Measurements from ENCODE around the gene LIN28A.

LIN28A gene

DNA sequence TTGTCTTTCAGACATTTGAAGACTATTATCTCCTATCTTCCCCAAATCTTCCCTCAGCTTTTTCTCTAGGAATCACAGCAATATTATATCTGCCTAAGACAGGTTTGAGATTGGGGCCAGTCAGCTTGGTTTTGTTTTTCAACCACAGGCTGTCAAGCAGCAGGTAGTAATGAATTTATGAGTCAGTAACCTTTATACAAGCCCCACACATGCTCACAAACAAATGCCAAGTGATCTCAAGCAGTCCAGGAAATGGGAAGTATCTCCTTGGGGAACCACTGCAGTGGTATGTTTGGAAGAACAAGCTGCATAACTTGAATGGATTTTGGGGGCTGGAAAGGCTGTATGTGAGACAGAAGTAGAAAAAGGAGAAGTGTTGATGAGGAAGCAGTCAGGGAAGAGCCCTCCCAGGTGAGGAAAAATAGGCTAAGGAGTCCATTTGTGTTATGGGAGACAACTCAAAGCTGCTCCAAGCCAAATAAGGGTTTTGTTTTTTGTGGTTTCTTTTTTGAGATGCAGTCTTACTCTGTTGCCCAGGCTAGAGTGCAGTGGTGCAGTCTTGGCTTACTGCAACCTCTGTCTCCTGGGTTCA is 23.6 kb downstream of the LIN28A start:
- H3K4me3 ChIP-seq (ENCODE audit: extremely low read depth, insufficient read depth, low read length, poor library complexity, severe bottlenecking) = no peak overlapping the region
- H3K36me3 ChIP-seq (ENCODE audit: control insufficient read depth, insufficient read depth, low read length) = peaks cover 70% of the 10 kb centered on the region
- H3K4me1 ChIP-seq (ENCODE audit: control insufficient read depth, insufficient read depth, low read length, poor library complexity, severe bottlenecking) = peaks cover 13% of the 10 kb centered on the region

DNA sequence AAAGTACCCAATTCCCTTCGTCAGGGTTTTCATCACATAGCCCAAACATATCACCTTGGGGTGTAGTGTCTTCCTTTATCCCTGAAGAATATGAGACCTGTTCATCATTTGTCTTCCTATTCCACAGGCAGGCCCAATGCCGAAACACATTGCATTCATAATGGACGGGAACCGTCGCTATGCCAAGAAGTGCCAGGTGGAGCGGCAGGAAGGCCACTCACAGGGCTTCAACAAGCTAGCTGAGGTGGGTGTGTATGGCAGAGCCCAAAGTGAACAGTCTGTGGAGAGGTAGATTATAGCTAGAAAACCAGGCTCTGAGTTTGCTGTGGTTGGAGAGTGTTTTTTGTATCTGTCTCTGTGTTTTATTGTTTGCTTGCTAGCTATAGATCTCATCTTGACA is 27.4 kb downstream of the LIN28A start:
- Histone ChIP-seq H3K36me3 (ENCODE audit: control insufficient read depth, insufficient read depth, low read length) (peaks cover 96% of the 10 kb centered on the region), H3K9me3 (ENCODE audit: control insufficient read depth, low read length) (no peaks in the 10 kb centered on the region), H3K27ac (ENCODE audit: low read depth, low read length, severe bottlenecking) (no peak overlapping the region), H3K4me3 (ENCODE audit: extremely low read depth, insufficient read depth, low read length, poor library complexity, severe bottlenecking) (no peak overlapping the region), H3K4me1 (ENCODE audit: control insufficient read depth, insufficient read depth, low read length, poor library complexity, severe bottlenecking) (peaks cover 9% of the 10 kb centered on the region)
- 91 to 98% methylated on average over 6 of the region's 6 CpGs for WGBS, 2 experiments (ENCODE audit: insufficient coverage in 2 of 2)

More for the DNA sequence above, 23.6 kb downstream of the LIN28A start:
- Histone ChIP-seq H3K27ac (ENCODE audit: low read depth, low read length, severe bottlenecking) (no peak overlapping the region), H3K9me3 (ENCODE audit: control insufficient read depth, low read length) (no peaks in the 10 kb centered on the region)

DNA sequence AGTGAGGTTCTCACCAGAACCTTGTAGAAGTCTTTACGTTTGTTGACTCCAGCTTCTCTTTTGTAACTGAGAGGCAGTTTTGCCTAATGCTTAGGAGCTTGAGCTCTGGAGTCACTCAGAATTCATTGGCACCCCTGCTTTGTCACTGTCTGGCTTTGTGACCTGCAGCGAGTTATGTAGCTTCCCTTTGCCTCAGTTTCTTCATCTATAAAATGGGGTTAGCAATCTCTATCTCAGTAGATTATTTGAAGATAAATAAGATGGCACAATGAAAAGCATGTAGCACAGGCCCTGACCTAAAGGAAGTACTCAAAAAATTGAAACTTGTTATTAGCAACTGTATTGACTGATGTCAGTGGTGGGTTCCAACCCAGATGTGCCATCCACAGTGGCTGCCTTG is 29.6 kb downstream of the LIN28A start:
- Histone ChIP-seq H3K36me3 (ENCODE audit: control insufficient read depth, insufficient read depth, low read length) (peaks cover 98% of the 10 kb centered on the region), H3K9me3 (ENCODE audit: control insufficient read depth, low read length) (no peaks in the 10 kb centered on the region), H3K4me3 (ENCODE audit: extremely low read depth, insufficient read depth, low read length, poor library complexity, severe bottlenecking) (no peak overlapping the region), H3K4me1 (ENCODE audit: control insufficient read depth, insufficient read depth, low read length, poor library complexity, severe bottlenecking) (no peaks in the 10 kb centered on the region), H3K27ac (ENCODE audit: low read depth, low read length, severe bottlenecking) (no peak overlapping the region)
- WGBS, 2 experiments (ENCODE audit: insufficient coverage in 2 of 2) = 80% methylated on average over 1 of the region's 2 CpGs; no CpG with 5 or more reads in 1 of the 2 experiments

DNA sequence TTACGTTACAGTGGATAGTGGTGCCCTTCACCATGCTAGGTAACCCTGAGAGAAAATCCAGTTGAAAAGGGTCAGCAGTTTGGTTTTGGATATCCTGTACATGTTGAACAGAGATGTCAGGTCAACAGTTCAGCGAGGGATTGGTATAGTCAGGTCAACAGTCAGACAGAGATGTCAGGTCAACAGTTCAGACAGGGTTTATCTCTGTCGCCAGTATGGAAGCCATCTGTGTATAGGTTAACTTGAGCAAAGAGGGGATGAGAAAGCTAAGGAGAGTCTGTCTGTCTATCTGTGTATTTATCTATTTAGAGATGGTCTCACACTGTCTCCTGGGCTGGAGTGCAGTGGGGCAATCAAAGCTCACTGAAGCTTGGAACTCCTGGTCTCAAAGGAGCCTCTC is 39.3 kb downstream of the LIN28A start:
- WGBS, 2 experiments (ENCODE audit: insufficient coverage in 2 of 2) = 92 to 95% methylated on average over 3 of the region's 3 CpGs
- Histone ChIP-seq H3K4me1 (ENCODE audit: control insufficient read depth, insufficient read depth, low read length, poor library complexity, severe bottlenecking) (no peaks in the 10 kb centered on the region), H3K4me3 (ENCODE audit: extremely low read depth, insufficient read depth, low read length, poor library complexity, severe bottlenecking) (no peak overlapping the region), H3K27ac (ENCODE audit: low read depth, low read length, severe bottlenecking) (no peak overlapping the region), H3K9me3 (ENCODE audit: control insufficient read depth, low read length) (no peaks in the 10 kb centered on the region), H3K36me3 (ENCODE audit: control insufficient read depth, insufficient read depth, low read length) (peaks cover 92% of the 10 kb centered on the region)

DNA sequence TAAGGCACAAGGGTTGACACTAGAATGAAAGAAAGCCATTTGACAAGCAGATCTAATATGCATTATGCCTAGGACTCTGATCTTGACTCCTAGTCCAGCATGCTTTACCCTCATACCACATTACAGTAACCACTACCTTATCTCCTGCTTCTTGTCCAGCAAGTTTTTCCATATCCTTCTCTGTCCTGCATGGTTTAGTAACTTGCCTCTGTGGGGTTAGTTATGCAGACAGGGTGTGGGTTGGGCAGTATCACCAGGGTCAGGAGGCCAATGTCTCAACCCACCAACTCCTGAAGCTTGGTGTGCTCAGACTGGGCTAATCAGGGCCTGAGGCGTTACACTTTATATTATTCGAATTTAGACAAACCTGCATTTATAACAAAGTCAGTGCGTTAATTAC is 40.3 kb downstream of the LIN28A start:
- Histone ChIP-seq H3K4me1 (ENCODE audit: control insufficient read depth, insufficient read depth, low read length, poor library complexity, severe bottlenecking) (no peaks in the 10 kb centered on the region), H3K27ac (ENCODE audit: low read depth, low read length, severe bottlenecking) (no peak overlapping the region), H3K36me3 (ENCODE audit: control insufficient read depth, insufficient read depth, low read length) (peaks cover 93% of the 10 kb centered on the region), H3K4me3 (ENCODE audit: extremely low read depth, insufficient read depth, low read length, poor library complexity, severe bottlenecking) (no peak overlapping the region), H3K9me3 (ENCODE audit: control insufficient read depth, low read length) (no peaks in the 10 kb centered on the region)
- 92 to 100% methylated on average over 2 to 3 of the region's 3 CpGs for WGBS, 2 experiments (ENCODE audit: insufficient coverage in 2 of 2)

DNA sequence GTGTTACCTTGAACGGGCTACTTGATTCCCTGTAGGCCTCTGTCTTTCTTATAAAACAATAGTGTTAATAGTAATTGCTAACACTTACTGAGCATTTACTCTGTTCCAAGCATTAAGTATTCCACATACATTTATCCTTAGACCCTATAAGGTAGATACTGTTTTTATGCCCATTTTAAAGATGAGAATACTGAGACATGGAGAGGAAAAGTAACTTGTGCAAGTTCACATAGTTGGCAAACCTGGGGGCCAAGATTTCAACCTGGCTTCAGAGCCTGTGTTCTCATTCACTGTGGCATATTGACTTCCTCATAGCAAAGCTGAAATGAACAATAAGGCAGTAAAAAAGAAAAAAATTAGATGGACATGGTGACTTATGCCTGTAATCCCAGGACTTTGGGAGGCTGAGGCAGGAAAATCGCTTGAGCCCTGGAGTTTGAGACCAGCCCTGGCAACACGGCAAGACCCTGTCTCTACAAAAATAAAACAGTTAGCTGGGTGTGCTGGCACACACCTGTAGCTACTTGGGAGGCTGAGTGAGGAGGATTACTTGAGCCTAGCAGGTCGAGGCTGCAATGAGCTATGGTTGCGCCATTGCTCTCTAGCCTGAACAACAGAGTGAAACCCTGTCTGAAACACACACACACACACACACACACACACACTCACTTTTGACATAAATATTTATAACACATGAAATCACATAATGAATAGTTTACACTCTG is 42.0 kb downstream of the LIN28A start:
- Histone ChIP-seq H3K4me1 (ENCODE audit: control insufficient read depth, insufficient read depth, low read length, poor library complexity, severe bottlenecking) (no peaks in the 10 kb centered on the region), H3K27ac (ENCODE audit: low read depth, low read length, severe bottlenecking) (no peak overlapping the region), H3K36me3 (ENCODE audit: control insufficient read depth, insufficient read depth, low read length) (peaks cover 88% of the 10 kb centered on the region), H3K4me3 (ENCODE audit: extremely low read depth, insufficient read depth, low read length, poor library complexity, severe bottlenecking) (no peak overlapping the region), H3K9me3 (ENCODE audit: control insufficient read depth, low read length) (no peaks in the 10 kb centered on the region)
- 95 to 100% methylated on average over 2 to 4 of the region's 5 CpGs for WGBS, 2 experiments (ENCODE audit: insufficient coverage in 2 of 2)

DNA sequence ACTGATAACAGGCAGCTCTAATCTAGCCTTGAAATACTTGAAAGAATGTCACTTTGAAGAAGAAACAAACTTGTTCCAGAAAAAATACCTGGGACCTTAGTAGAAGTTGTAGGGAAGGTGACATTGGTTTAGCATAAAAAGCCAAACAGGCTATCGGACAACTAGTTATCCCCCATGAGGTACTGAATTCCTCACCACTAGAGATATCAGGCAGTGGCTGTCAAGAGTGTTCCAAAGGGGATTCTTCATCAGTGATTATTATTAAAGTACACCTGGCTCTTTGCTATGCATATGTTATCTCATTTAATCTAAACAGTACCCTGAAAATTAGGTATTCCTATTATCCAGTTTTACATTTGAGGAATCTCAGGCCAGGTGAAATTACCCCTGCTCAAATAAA is 48.5 kb downstream of the LIN28A start:
- no peak overlapping the region for H3K27ac ChIP-seq (ENCODE audit: low read depth, low read length, severe bottlenecking)
- H3K36me3 ChIP-seq (ENCODE audit: control insufficient read depth, insufficient read depth, low read length) = peaks cover 87% of the 10 kb centered on the region
- WGBS, 2 experiments (ENCODE audit: insufficient coverage in 2 of 2) = 100% methylated on average over 1 of the region's 1 CpG; no CpG with 5 or more reads in 1 of the 2 experiments
- H3K4me3 ChIP-seq (ENCODE audit: extremely low read depth, insufficient read depth, low read length, poor library complexity, severe bottlenecking) = no peak overlapping the region
- no peaks in the 10 kb centered on the region for H3K9me3 ChIP-seq (ENCODE audit: control insufficient read depth, low read length)
- H3K4me1 ChIP-seq (ENCODE audit: control insufficient read depth, insufficient read depth, low read length, poor library complexity, severe bottlenecking) = no peaks in the 10 kb centered on the region

DNA sequence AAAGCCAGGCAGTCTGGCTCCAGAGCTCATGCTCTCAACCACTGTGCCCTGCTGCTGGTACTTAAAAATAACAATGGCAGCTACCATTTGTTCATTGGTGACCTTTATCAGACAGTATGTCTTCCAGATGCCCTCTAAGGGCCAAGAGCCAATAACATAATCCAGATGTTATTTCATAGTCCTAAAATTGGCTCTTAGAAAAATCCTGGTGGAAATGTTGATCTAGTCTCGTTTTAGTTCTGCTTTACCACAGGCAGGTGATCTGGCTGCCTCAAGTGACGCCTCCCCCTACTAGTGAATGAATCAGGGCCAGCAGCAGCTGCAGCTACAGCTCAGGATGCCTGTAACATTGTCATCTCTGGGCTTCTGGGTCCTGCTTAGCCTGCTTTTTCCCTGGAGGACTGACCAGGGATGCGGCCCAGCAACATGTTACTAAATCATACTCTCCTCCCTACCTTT is 49.0 kb downstream of the LIN28A start:
- no peaks in the 10 kb centered on the region for H3K9me3 ChIP-seq (ENCODE audit: control insufficient read depth, low read length)
- no peak overlapping the region for H3K4me3 ChIP-seq (ENCODE audit: extremely low read depth, insufficient read depth, low read length, poor library complexity, severe bottlenecking)
- no peaks in the 10 kb centered on the region for H3K4me1 ChIP-seq (ENCODE audit: control insufficient read depth, insufficient read depth, low read length, poor library complexity, severe bottlenecking)
- 96% methylated on average over 3 of the region's 3 CpGs for WGBS, 2 experiments (ENCODE audit: insufficient coverage in 2 of 2)
- peaks cover 87% of the 10 kb centered on the region for H3K36me3 ChIP-seq (ENCODE audit: control insufficient read depth, insufficient read depth, low read length)
- no peak overlapping the region for H3K27ac ChIP-seq (ENCODE audit: low read depth, low read length, severe bottlenecking)

DNA sequence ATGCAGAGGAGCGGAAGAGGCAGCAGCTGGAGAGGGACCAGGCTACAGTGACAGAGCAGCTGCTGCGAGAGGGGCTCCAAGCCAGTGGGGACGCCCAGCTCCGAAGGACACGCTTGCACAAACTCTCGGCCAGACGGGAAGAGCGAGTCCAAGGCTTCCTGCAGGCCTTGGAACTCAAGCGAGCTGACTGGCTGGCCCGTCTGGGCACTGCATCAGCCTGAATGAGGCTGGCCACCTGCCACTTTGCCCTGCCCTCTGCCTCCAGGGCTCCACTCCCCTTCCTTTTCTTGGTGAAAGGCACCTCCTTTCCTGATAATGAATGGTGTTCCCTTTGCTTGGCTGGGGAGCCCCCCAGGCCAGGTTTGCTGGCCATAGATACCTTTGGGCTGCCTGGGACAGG is 58.3 kb downstream of the LIN28A start:
- Histone ChIP-seq H3K36me3 (ENCODE audit: control insufficient read depth, insufficient read depth, low read length) (peaks cover 68% of the 10 kb centered on the region), H3K27ac (ENCODE audit: low read depth, low read length, severe bottlenecking) (no peak overlapping the region), H3K4me3 (ENCODE audit: extremely low read depth, insufficient read depth, low read length, poor library complexity, severe bottlenecking) (no peak overlapping the region), H3K4me1 (ENCODE audit: control insufficient read depth, insufficient read depth, low read length, poor library complexity, severe bottlenecking) (peaks cover 12% of the 10 kb centered on the region), H3K9me3 (ENCODE audit: control insufficient read depth, low read length) (no peaks in the 10 kb centered on the region)
- WGBS, 2 experiments (ENCODE audit: insufficient coverage in 2 of 2) = 93 to 96% methylated on average over 10 of the region's 10 CpGs

DNA sequence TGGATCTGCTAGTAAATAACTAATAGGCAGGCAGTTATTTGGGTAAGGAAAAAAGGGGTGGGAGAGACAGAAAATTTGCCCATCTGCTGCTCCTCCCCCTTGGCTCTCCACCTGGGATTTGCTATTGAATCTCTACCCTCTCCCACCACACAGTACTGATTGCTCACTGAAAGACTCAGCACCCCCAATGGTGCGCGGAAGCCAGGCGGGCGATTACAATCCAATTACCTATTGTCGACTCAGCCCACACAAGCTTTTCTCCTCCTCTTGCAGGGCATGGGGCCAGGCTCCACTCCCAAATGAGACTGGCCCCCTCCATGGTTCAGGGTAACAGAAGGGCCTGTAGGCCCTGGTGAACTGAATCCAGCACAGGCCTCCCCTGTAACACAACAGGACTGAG is 58.9 kb downstream of the LIN28A start:
- Histone ChIP-seq H3K27ac (ENCODE audit: low read depth, low read length, severe bottlenecking) (no peak overlapping the region), H3K9me3 (ENCODE audit: control insufficient read depth, low read length) (no peaks in the 10 kb centered on the region), H3K36me3 (ENCODE audit: control insufficient read depth, insufficient read depth, low read length) (peaks cover 68% of the 10 kb centered on the region), H3K4me1 (ENCODE audit: control insufficient read depth, insufficient read depth, low read length, poor library complexity, severe bottlenecking) (peaks cover 18% of the 10 kb centered on the region), H3K4me3 (ENCODE audit: extremely low read depth, insufficient read depth, low read length, poor library complexity, severe bottlenecking) (no peak overlapping the region)
- WGBS, 2 experiments (ENCODE audit: insufficient coverage in 2 of 2) = 90% methylated on average over 5 of the region's 5 CpGs

DNA sequence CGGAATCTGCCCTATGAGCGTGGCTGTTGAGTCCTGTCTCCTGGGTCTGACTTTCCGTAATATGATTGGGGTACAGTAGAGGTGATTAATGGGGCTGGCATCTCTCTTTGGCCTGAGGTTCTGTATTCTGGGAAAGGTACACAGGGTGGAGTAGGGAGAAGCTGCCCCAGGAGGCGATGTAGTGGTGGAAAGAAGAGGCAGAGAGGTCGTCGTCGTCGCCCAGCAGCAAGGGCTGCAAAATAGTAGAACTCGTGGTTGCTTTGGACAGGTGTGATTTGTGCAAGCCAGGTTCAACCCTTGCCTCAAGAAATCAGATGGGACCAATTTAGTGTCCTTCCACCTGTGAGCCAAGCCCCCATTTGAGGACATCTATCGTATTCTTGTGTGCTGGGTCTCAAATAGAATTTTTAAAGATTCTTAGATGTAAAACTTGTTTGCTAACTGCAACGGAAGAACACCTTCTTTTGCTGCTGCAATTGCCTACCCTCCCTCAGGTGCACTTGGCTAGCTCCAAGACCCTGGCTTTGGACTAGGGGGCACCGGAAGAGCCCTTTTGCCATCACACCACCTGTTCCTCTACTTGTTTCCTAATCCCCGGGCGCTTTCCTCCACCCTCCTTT is 60.4 kb downstream of the LIN28A start:
- H3K4me3 ChIP-seq (ENCODE audit: extremely low read depth, insufficient read depth, low read length, poor library complexity, severe bottlenecking) = peak overlapping the region; percentile 85
- H3K4me1 ChIP-seq (ENCODE audit: control insufficient read depth, insufficient read depth, low read length, poor library complexity, severe bottlenecking) = peaks cover 22% of the 10 kb centered on the region
- WGBS, 2 experiments (ENCODE audit: insufficient coverage in 2 of 2) = 59 to 71% methylated on average over 8 to 12 of the region's 14 CpGs

More for the DNA sequence above, 60.4 kb downstream of the LIN28A start:
- H3K27ac ChIP-seq (ENCODE audit: low read depth, low read length, severe bottlenecking) = no peak overlapping the region
- peaks cover 62% of the 10 kb centered on the region for H3K36me3 ChIP-seq (ENCODE audit: control insufficient read depth, insufficient read depth, low read length)
- H3K9me3 ChIP-seq (ENCODE audit: control insufficient read depth, low read length) = no peaks in the 10 kb centered on the region

Data from mesodermal cell (in vitro differentiated cells).